Ectodermal cell (in vitro differentiated cells): ENCODE data around the gene MLLT11.
"Not testable (repeated sequence)": the region's sequence is repeated elsewhere in the genome, so short reads cannot be mapped to it uniquely, and the experiment has no call there.

Experiments
- H3K27ac ChIP-seq: 2 replicates; pipeline ENCODE4 v1.7.0; 2013; ENCODE audit warnings: mild to moderate bottlenecking, low read depth, low read length; ENCODE audit not compliant: insufficient read depth, poor library complexity, severe bottlenecking
- H3K27me3 ChIP-seq: 2 replicates; pipeline ENCODE4 v1.7.0; 2013; ENCODE audit warnings: mild to moderate bottlenecking, low read length; ENCODE audit not compliant: insufficient read depth, control insufficient read depth, poor library complexity, severe bottlenecking
- H3K36me3 ChIP-seq: one replicate; pipeline ENCODE4 v1.7.0; 2013; ENCODE audit warnings: low read length; ENCODE audit not compliant: control insufficient read depth, insufficient read depth
- H3K4me1 ChIP-seq: one replicate; pipeline ENCODE4 v1.7.0; 2013; ENCODE audit warnings: low read length; ENCODE audit not compliant: control insufficient read depth, insufficient read depth
- H3K4me3 ChIP-seq: 2 replicates; pipeline ENCODE4 v1.7.0; 2013; ENCODE audit warnings: low read depth, low read length, control low read depth; ENCODE audit not compliant: insufficient read depth
- H3K9me3 ChIP-seq: 2 replicates; pipeline ENCODE4 v1.7.0; 2013; ENCODE audit warnings: mild to moderate bottlenecking, low read length, moderate library complexity; ENCODE audit not compliant: control insufficient read depth
- WGBS, 2 experiments: methylation state at CpG; one replicate each; pipeline ENCODE4 v1.1.7; 2013; ENCODE audit warnings: missing lambda C conversion rate in 2 of 2; 5-methylcytosine and 5-hydroxymethylcytosine counted together

MLLT11 gene

DNA sequence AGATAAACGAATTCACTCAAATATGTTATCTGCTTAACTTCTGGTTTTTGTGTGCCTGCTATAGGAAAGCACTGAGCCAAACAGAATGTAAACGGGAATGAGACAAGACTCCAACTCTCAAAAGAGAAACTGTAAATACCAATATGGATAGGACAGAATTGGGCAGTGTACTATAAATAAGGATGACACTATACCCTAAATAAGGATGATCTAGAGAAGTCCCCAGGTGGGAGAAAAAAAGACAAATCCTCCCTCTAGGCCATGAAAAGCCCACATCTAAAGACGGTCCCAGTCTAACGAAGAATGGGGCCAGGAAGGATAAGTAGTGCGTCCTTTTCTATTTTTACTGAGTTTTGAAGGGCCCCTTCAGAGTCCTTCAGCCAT, 8.9 kb downstream of the MLLT11 start:
- Histone ChIP-seq H3K9me3 (no peaks in the 10 kb centered on the region), H3K4me3 (no peak overlapping the region), H3K4me1 (peaks cover 6% of the 10 kb centered on the region), H3K27ac (no peak overlapping the region), H3K27me3 (no peaks in the 10 kb centered on the region), H3K36me3 (peaks cover 9% of the 10 kb centered on the region)
- WGBS, 2 experiments: 91 to 99% methylated on average over 4 to 5 of the region's 5 CpGs

DNA sequence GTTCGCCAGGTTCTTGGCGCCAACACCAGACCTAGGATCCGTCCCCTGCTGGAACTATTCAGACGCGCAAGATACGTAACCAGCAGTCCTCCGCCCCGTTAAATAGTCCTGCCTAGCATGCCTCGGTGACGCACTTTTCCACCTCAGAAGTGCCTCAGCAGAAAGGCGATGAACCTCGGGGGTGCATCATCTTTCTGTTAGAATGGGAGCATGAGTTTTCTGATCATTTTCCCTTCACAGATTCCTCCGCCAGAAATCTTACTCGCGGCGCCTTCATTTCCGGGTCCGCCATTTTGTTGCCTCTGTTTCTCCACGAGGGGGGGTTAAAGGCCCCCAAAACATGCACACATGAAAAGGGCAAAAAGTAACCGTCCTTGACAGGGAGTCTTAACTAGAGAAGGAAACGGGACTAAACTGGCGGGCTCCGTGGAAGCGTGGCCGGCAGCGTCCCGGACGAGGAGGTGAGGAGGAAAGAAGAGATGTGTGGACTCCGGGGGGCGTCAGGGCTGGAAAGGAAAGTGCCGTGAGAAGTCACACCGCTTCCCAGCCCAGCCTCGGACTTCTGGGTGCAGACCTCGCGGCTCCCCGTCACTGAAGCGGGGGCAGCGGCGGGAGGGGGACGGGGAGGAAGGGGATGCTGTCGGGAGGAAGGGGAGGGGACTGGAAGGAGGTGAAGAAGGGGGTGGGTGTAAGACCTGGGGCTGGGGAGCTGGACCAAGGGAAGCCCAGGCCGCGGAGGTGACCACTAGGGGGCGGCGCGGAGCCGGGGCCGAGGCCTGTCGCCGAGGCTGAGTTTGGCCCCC, 10.5 kb downstream of the MLLT11 start, which contains the start of gene GABPB2:
Gene GABPB2 (plus strand): TSS at position 288 of the 803 bp plus-strand sequence. CDS start 17,429 bp downstream, outside the sequence.
- WGBS, 2 experiments: 1% methylated on average over 50 of the region's 50 CpGs
- peaks cover 3% of the 10 kb centered on the region for H3K4me1 ChIP-seq
- peak within 1 kb of the TSS; percentile 85 for H3K4me3 ChIP-seq
- peak within 1 kb of the TSS; percentile 95 for H3K27ac ChIP-seq
- no peaks in the 10 kb centered on the region for H3K27me3 ChIP-seq
- H3K9me3 ChIP-seq: no peaks in the 10 kb centered on the region
- peaks cover 6% of the 10 kb centered on the region for H3K36me3 ChIP-seq

DNA sequence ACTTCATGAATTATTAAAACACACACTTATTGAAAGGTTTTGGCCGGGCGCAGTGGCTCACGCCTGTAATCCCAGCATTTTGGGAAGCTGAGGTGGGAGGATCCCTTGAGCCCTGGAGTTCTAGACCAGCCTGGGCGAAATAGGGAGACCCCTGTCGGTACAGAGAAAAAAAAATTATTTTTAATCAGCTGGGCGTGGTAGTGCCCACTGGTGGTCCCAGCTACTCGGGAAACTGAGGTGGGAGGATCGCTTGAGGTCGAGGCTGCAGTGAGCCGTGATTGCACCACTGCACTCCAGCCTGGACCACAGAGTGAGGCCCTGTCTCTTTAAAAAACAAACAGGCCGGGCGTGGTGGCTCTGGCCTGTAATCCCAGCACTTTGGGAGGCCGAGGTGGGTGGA, 12.0 kb downstream of the MLLT11 start:
- Histone ChIP-seq H3K9me3 (no peaks in the 10 kb centered on the region), H3K36me3 (peaks cover 1% of the 10 kb centered on the region), H3K4me1 (peaks cover 3% of the 10 kb centered on the region), H3K27ac (no peak overlapping the region), H3K4me3 (no peak overlapping the region), H3K27me3 (no peaks in the 10 kb centered on the region)
- 87 to 89% methylated on average over 13 of the region's 13 CpGs for WGBS, 2 experiments

DNA sequence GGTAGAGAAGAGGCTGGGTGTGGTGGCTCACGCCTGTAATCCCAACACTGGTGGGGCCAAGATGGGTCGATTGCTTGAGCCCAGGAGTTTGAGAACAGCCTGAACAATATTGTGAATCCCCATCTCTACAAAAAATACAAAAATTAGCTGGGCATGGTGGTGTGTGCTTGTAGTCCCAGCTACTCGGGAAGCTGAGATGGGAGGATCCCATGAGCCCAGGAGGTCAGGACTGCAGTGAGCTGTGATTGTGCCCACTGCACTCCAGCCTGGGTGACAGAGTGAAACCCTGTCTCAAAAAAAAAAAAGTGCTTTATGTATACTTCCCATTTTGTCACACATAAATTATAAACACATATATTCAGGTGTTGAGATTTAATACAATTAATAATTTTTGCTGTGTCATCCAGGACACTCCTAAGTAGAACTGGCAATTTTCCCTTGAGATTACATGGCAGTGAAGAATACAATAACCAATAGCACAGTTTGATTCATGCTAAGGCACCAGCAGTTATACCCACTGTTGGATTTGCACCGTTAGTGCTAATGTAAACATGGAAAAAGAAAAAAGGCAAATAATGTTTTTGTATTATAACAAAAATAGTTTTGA, 25.9 kb downstream of the MLLT11 start:
- Histone ChIP-seq H3K9me3 (no peaks in the 10 kb centered on the region), H3K4me1 (no peaks in the 10 kb centered on the region), H3K27me3 (no peaks in the 10 kb centered on the region), H3K27ac (no peak overlapping the region), H3K36me3 (no peaks in the 10 kb centered on the region), H3K4me3 (no peak overlapping the region)
- 80 to 94% methylated on average over 4 of the region's 4 CpGs for WGBS, 2 experiments

DNA sequence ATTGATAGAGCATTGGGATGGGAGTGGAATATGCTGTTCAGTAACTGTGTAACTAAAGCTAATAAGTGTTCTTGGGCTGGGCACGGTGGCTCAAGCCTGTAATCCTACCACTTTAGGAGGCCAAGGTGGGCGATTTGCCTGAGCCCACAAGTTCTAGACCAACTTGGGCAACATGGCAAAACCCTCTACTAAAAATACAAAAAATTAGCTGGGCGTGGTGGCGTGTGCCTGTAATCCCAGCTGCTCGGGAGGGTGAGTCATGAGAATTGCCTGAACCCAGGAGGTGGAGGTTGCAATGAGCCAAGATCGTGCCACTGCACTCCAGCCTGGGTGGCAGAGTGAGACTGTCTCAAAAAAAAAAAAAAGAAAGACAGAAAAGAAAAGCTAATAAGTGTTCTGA, 37.2 kb downstream of the MLLT11 start:
- WGBS, 2 experiments: 90 to 92% methylated on average over 6 of the region's 6 CpGs

DNA sequence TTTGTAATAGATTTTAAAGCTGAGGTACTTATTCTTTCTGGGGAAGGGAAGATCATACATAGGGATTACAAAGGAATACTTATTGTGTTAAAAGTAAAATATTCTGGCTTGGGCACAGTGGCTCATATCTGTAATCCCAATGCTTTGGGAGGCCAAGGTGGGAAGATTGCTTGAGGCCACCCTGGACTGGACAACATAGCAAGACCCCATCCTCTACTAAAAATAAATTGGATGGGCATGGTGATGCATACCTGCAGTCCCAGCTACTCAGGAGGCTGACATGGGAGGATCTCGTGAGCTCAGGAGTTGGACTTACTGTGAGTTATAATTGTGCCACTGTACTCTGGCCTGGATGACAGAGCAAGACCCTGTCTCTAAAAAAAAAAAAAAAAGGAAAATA, 37.9 kb downstream of the MLLT11 start:
- Histone ChIP-seq H3K4me3 (no peak overlapping the region), H3K27me3 (no peaks in the 10 kb centered on the region), H3K36me3 (no peaks in the 10 kb centered on the region), H3K27ac (no peak overlapping the region), H3K4me1 (no peaks in the 10 kb centered on the region), H3K9me3 (no peaks in the 10 kb centered on the region)
- WGBS, 2 experiments: 88 to 95% methylated on average over 1 of the region's 1 CpG

More for the DNA sequence above, 37.2 kb downstream of the MLLT11 start:
- H3K36me3 ChIP-seq, H3K4me1 ChIP-seq, H3K4me3 ChIP-seq, H3K27ac ChIP-seq, H3K9me3 ChIP-seq, H3K27me3 ChIP-seq: not testable (repeated sequence)

DNA sequence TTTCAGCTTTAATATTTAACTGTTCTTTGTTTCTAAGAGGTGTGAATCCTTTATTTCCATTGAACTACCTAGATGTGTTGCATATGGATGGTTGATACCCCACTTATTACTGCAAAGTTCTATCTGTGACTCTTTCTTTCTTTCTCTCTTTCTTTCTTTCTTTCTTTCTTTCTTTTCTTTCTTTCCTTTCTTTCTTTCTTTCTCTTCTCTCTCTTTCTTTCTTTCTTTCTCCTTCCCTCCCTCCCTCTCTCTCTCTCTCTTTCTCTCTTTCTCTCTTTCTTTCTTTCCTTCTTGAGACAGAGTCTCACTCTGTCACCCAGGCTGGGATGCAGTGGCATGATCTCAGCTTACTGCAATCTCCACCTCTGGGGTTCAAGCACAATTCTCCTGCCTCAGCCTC, 44.4 kb downstream of the MLLT11 start:
- H3K36me3 ChIP-seq: no peaks in the 10 kb centered on the region
- H3K27me3 ChIP-seq: no peaks in the 10 kb centered on the region
- H3K9me3 ChIP-seq: no peaks in the 10 kb centered on the region
- no peaks in the 10 kb centered on the region for H3K4me1 ChIP-seq
- H3K4me3 ChIP-seq: no peak overlapping the region
- no peak overlapping the region for H3K27ac ChIP-seq

DNA sequence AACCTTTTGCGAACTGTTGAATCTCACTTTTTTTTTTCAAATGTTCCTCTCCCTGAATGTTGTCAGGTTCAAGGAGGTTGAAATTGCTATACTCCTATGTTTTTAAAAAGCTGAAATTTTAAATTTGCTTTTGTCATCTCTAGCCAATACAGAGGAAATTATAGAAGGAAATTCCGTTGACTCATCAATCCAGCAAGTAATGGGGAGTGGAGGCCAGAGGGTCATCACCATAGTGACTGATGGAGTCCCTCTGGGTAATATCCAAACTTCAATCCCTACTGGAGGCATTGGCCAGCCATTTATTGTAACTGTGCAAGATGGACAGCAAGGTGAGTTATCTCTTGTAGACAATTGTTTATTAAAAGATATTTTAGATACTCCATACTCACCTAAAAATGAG, 46.7 kb downstream of the MLLT11 start:
- no peak overlapping the region for H3K4me3 ChIP-seq
- H3K36me3 ChIP-seq: no peaks in the 10 kb centered on the region
- H3K27me3 ChIP-seq: no peaks in the 10 kb centered on the region
- no peaks in the 10 kb centered on the region for H3K4me1 ChIP-seq
- no peak overlapping the region for H3K27ac ChIP-seq
- H3K9me3 ChIP-seq: no peaks in the 10 kb centered on the region
- WGBS, 2 experiments: 87 to 88% methylated on average over 2 of the region's 2 CpGs

DNA sequence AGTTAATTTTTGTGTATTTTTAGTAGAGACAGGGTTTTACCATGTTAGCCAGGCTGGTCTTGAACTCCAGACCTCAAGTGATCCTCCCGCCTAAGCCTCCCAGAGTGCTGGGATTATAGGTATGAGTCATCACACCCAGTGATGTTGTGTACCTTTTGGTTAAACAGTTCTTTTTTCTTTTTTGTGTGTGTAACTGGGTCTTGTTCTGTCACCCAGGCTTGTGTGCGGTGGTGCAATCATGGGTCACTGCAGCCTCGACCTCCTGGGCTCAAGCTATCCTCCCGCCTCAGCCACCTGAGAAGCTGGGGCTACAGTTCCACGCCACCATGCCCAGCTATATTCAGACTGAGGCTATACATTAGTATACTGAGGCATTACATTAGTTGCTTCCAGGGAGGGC, 48.1 kb downstream of the MLLT11 start:
- WGBS, 2 experiments: 93 to 98% methylated on average over 5 of the region's 5 CpGs
- no peaks in the 10 kb centered on the region for H3K9me3 ChIP-seq
- no peaks in the 10 kb centered on the region for H3K27me3 ChIP-seq
- no peak overlapping the region for H3K27ac ChIP-seq
- H3K4me3 ChIP-seq: no peak overlapping the region
- H3K36me3 ChIP-seq: no peaks in the 10 kb centered on the region
- H3K4me1 ChIP-seq: no peaks in the 10 kb centered on the region

DNA sequence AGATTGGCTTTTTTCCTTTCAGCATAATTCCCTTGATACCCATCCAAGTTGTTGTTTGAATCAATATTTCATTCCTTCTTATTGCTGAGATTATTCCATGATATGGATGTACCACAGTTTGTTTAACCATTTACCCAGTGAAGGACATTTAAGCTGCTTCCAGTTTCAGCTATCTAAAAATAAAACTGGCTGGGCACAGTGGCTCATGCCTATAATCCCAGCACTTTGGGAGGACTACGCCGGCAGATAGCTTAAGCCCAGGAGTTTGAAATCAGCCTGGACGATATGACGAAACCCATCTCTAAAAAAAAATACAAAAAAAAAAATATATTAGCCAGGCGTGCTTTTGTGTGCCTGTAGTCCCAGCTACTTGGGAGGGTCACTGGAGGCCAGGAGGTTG, 53.7 kb downstream of the MLLT11 start:
- WGBS, 2 experiments: 89 to 92% methylated on average over 5 of the region's 5 CpGs

More for the DNA sequence above, 53.7 kb downstream of the MLLT11 start:
- H3K9me3 ChIP-seq: no peaks in the 10 kb centered on the region
- H3K36me3 ChIP-seq: no peaks in the 10 kb centered on the region
- H3K4me3 ChIP-seq: no peak overlapping the region
- H3K4me1 ChIP-seq: no peaks in the 10 kb centered on the region
- H3K27ac ChIP-seq: no peak overlapping the region
- no peaks in the 10 kb centered on the region for H3K27me3 ChIP-seq
